Esophagus mucosa (tissue), 1 donor: Measurements from ENCODE around the gene TBC1D24. TPM values are rescaled to one million over a fixed set of nuclear protein-coding genes. Genes with fewer than 3 reads are reported as not detected.

Experiments used
- ATAC-seq: fragments of 200-7000 bp; cut with Tn5 transposase; one replicate; pipeline ENCODE4 v1.9.1; 2020
- total RNA-seq: library from RNA; stranded (reverse); gene quantifications from one replicate; pipeline ENCODE4 v1.2.4, GENCODE V29; 2023
- donor health status: DM: yes; HTN: yes; CAD: no.

Gene TBC1D24
- total RNA-seq, 1 donor from 2014 or later: 2.0 TPM

- no peak for ATAC-seq
These were observed 9.3 kb downstream of the TBC1D24 start for GRCh38 chr16:2483939-2484897.

GRCh38 chr16:2484898-2485508, 10.1 kb downstream of the TBC1D24 start:
- no peak for ATAC-seq

- ATAC-seq: no peak
These were observed 11.0 kb downstream of the TBC1D24 start for GRCh38 chr16:2485811-2486507.

- ATAC-seq: peak; percentile 75
These were observed 12.0 kb downstream of the TBC1D24 start for GRCh38 chr16:2486645-2487516.

GRCh38 chr16:2487517-2487842, 12.6 kb downstream of the TBC1D24 start:
- no peak for ATAC-seq

GRCh38 chr16:2487903-2488531, 13.1 kb downstream of the TBC1D24 start:
- ATAC-seq: no peak

- no peak for ATAC-seq
These were observed 14.7 kb downstream of the TBC1D24 start for GRCh38 chr16:2489581-2489980.

- ATAC-seq: no peak
These were observed 15.5 kb downstream of the TBC1D24 start for GRCh38 chr16:2490190-2491105.

GRCh38 chr16:2492292-2492691, 17.4 kb downstream of the TBC1D24 start:
- ATAC-seq: no peak

GRCh38 chr16:2493605-2494004, 18.7 kb downstream of the TBC1D24 start:
- ATAC-seq: no peak

- no peak for ATAC-seq
These were observed 19.7 kb downstream of the TBC1D24 start for GRCh38 chr16:2494616-2495015.

GRCh38 chr16:2495041-2495440, 20.1 kb downstream of the TBC1D24 start:
- no peak for ATAC-seq

- peak; percentile 15 for ATAC-seq
These were observed 21.5 kb downstream of the TBC1D24 start for GRCh38 chr16:2496223-2497115.

GRCh38 chr16:2497116-2497630, 22.2 kb downstream of the TBC1D24 start:
- no peak for ATAC-seq

- ATAC-seq: no peak
These were observed 23.0 kb downstream of the TBC1D24 start for GRCh38 chr16:2497695-2498484.

GRCh38 chr16:2498531-2499253, 23.8 kb downstream of the TBC1D24 start:
- peak; percentile 86 for ATAC-seq

GRCh38 chr16:2499454-2499853, 24.5 kb downstream of the TBC1D24 start:
- no peak for ATAC-seq

- no peak for ATAC-seq
These were observed 25.0 kb downstream of the TBC1D24 start for GRCh38 chr16:2499890-2500429.
